Keratinocyte (primary cell): ENCODE data around the gene BEST3.

Source experiments
- CTCF ChIP-seq, 3 experiments: IDR thresholded peaks in 1 of 3; conservative IDR thresholded peaks in 1 of 3; optimal IDR thresholded peaks in 1 of 3; 2 replicates in 2 of 3; 3 replicates in 1 of 3; pipeline versions ENCODE3 to v1.5.1; 2011; ENCODE audit warnings: low read length in 3 of 3, mild to moderate bottlenecking in 3 of 3, moderate library complexity in 2 of 3, control low read depth in 1 of 3, inconsistent platforms in 1 of 3; ENCODE audit not compliant: insufficient read depth in 2 of 3; ENCODE audit errors: extremely low read depth in 1 of 3
- EZH2 ChIP-seq: IDR thresholded peaks from one replicate; pipeline ENCODE4 v1.6.1; 2012; ENCODE audit warnings: inconsistent platforms, mild to moderate bottlenecking, low read length, moderate library complexity

DNA sequence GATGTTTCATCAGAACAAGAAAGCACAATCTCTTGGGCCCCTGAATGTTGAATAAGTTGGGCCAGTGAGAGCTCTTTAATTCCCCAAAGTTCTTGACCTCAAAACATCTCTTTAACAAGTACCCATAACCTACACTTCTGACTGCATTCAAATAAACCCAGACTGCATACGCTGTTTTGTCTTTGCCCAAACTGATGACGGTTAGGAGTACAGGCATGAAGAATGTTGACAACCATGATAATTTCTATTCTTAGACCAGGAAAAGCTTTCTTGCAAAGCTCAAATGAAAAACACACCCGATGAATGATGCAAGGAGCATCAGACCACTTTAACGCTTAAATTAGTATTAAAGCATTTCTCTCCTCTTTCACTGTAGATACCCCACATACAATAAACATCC is 27.8 kb upstream of the BEST3 start:
- TF ChIP-seq CTCF (optimal IDR thresholded peaks at IDR 0.05 in 1 of 3, IDR thresholded peaks at IDR 0.05 in 1 of 3, conservative IDR thresholded peaks at IDR 0.05 in 1 of 3; ENCODE audit: extremely low read depth in 1 of 3, insufficient read depth in 2 of 3, low read length in 3 of 3) (no peak), EZH2 (no peak)
